ENCODE measurements around the gene BMP7.

DNA sequence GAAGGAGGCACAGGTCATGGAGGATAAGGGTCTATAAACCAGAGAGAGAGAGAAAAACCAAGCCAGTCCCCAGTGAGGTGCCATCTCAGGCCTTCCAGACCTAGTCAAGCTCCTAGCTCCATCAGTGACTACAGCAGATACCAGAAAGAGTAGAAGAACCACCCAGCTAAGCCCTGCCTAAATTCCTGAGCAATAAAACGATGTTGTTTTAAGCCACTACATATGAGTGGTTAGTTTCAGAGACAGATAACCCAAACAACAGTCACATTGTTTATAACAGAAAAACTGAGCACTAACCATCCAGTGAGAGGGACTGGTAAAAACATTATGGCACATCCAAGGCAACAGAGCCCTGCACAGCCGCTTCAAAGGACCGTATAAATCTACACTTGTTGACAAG lies 59.2 kb downstream of the BMP7 start:
- no peak for TF ChIP-seq GABPA (IDR thresholded peaks at IDR 0.05; ENCODE audit: low read depth, low read length)
- no peak for TF ChIP-seq GABPA (CRISPR knock-in tag; IDR thresholded peaks at IDR 0.05; ENCODE audit: low read depth)
- no peak for TF ChIP-seq RAD21 (CRISPR knock-in tag; IDR thresholded peaks at IDR 0.05)
- TF ChIP-seq, protein P1, sequence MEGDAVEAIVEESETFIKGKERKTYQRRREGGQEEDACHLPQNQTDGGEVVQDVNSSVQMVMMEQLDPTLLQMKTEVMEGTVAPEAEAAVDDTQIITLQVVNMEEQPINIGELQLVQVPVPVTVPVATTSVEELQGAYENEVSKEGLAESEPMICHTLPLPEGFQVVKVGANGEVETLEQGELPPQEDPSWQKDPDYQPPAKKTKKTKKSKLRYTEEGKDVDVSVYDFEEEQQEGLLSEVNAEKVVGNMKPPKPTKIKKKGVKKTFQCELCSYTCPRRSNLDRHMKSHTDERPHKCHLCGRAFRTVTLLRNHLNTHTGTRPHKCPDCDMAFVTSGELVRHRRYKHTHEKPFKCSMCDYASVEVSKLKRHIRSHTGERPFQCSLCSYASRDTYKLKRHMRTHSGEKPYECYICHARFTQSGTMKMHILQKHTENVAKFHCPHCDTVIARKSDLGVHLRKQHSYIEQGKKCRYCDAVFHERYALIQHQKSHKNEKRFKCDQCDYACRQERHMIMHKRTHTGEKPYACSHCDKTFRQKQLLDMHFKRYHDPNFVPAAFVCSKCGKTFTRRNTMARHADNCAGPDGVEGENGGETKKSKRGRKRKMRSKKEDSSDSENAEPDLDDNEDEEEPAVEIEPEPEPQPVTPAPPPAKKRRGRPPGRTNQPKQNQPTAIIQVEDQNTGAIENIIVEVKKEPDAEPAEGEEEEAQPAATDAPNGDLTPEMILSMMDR (CRISPR knock-in tag; IDR thresholded peaks at IDR 0.05), result no peak
- no peak for TF ChIP-seq TAF15 (IDR thresholded peaks at IDR 0.05; ENCODE audit: low read depth, low read length, poor library complexity, severe bottlenecking)
- TF ChIP-seq FOXA3 (CRISPR knock-in tag; IDR thresholded peaks at IDR 0.05), result no peak
- no peak for TF ChIP-seq PREB (CRISPR knock-in tag; IDR thresholded peaks at IDR 0.05)
- no peak for TF ChIP-seq WIZ (CRISPR knock-in tag; IDR thresholded peaks at IDR 0.05)
- no peak for TF ChIP-seq HNF4A (CRISPR knock-in tag; IDR thresholded peaks at IDR 0.05)
- no peak for TF ChIP-seq FOXM1 (CRISPR knock-in tag; IDR thresholded peaks at IDR 0.05)
